GM23338 (cell line): Measurements from ENCODE around the gene FHAD1. TPM values are rescaled to one million over a fixed set of nuclear protein-coding genes. Genes with fewer than 3 reads are reported as not detected.

ENCODE experiments used
- ATAC-seq: fragments of 200-7000 bp; cut with Tn5 transposase; 3 replicates; pipeline ENCODE4 v1.9.1; 2020
- DNase-seq: peaks from one replicate; pipeline ENCODE4 v3.0.0-alpha.2; 2015; ENCODE audit warnings: low spot score
- H2AFZ ChIP-seq: fragments of 200-600 bp; sonication (generic); 2 replicates; pipeline ENCODE4 v1.8.0; 2016; ENCODE audit warnings: antibody characterized with exemption, mild to moderate bottlenecking, moderate library complexity
- H3F3A ChIP-seq: fragments of 200-600 bp; sonication (generic); replicated peaks from 2 replicates; pipeline ENCODE4 v1.8.0; 2017; ENCODE audit warnings: antibody characterized with exemption, mixed run types, low read depth
- H3K27ac ChIP-seq: fragments of 200-600 bp; sonication (generic); 2 replicates; pipeline ENCODE4 v1.6.1; 2016; ENCODE audit warnings: low read depth
- H3K27me3 ChIP-seq: fragments of 200-600 bp; sonication (generic); 2 replicates; pipeline ENCODE4 v1.8.0; 2016; ENCODE audit warnings: mild to moderate bottlenecking, mixed run types, moderate library complexity; ENCODE audit not compliant: insufficient read depth
- H3K36me3 ChIP-seq: fragments of 200-600 bp; sonication (generic); 2 replicates; pipeline ENCODE4 v1.8.0; 2016; ENCODE audit warnings: mild to moderate bottlenecking; ENCODE audit not compliant: insufficient read depth
- H3K4me1 ChIP-seq: fragments of 200-600 bp; sonication (generic); 2 replicates; pipeline ENCODE4 v1.8.0; 2016; ENCODE audit warnings: mild to moderate bottlenecking, moderate library complexity; ENCODE audit not compliant: insufficient read depth
- H3K4me2 ChIP-seq: fragments of 200-600 bp; sonication (generic); 2 replicates; pipeline ENCODE4 v1.7.1; 2017; ENCODE audit warnings: mixed run types
- H3K4me3 ChIP-seq: fragments of 200-600 bp; sonication (generic); 2 replicates; pipeline ENCODE4 v1.6.1; 2016; ENCODE audit warnings: mixed run types
- H3K79me2 ChIP-seq: fragments of 200-600 bp; sonication (generic); replicated peaks from 2 replicates; pipeline ENCODE4 v1.8.0; 2017; ENCODE audit warnings: mild to moderate bottlenecking; ENCODE audit not compliant: insufficient read depth
- H3K9me2 ChIP-seq: fragments of 200-600 bp; sonication (generic); 2 replicates; pipeline ENCODE4 v1.8.0; 2017; ENCODE audit not compliant: insufficient read depth
- H4K20me1 ChIP-seq: fragments of 200-600 bp; sonication (generic); replicated peaks from 2 replicates; pipeline ENCODE4 v1.8.0; 2017; ENCODE audit warnings: mild to moderate bottlenecking; ENCODE audit not compliant: insufficient read depth
- H3K27ac Mint-ChIP-seq: 2 replicates; pipeline ENCODE4 v1.8.0; 2020; ENCODE audit warnings: inconsistent platforms, mild to moderate bottlenecking, moderate library complexity, mixed read lengths
- H3K27me3 Mint-ChIP-seq: 3 replicates; pipeline ENCODE4 v1.8.0; 2022; ENCODE audit warnings: low read depth, mild to moderate bottlenecking, moderate library complexity, mixed read lengths, inconsistent platforms; ENCODE audit not compliant: insufficient read depth, poor library complexity
- H3K36me3 Mint-ChIP-seq: 3 replicates; pipeline ENCODE4 v1.8.0; 2021; ENCODE audit warnings: low read depth, mild to moderate bottlenecking, inconsistent platforms, moderate library complexity, mixed read lengths
- H3K4me1 Mint-ChIP-seq: 3 replicates; pipeline ENCODE4 v1.8.0; 2020; ENCODE audit warnings: mild to moderate bottlenecking, inconsistent platforms, mixed read lengths
- H3K4me3 Mint-ChIP-seq: 3 replicates; pipeline ENCODE4 v1.8.0; 2021; ENCODE audit warnings: moderate library complexity, mild to moderate bottlenecking, inconsistent platforms, mixed read lengths
- H3K9me3 Mint-ChIP-seq: 3 replicates; pipeline ENCODE4 v1.8.0; 2020; ENCODE audit warnings: moderate library complexity, mild to moderate bottlenecking, inconsistent platforms, mixed read lengths
- CREB1 ChIP-seq: fragments of 250-450 bp; sonication (Bioruptor Pico); IDR thresholded peaks from 2 replicates; pipeline ENCODE4 v1.5.0; 2020; ENCODE audit warnings: low read depth, mild to moderate bottlenecking, moderate library complexity
- EZH2 ChIP-seq: fragments of 200-600 bp; sonication (generic); IDR thresholded peaks from one replicate; pipeline ENCODE4 v1.8.0; 2017; ENCODE audit warnings: antibody characterized with exemption, mild to moderate bottlenecking, low read depth; ENCODE audit not compliant: unreplicated experiment
- EZH2phosphoT487 ChIP-seq: fragments of 200-600 bp; sonication (generic); IDR thresholded peaks from one replicate; pipeline ENCODE4 v1.8.1; 2018; ENCODE audit warnings: antibody characterized with exemption; ENCODE audit not compliant: unreplicated experiment
- JUNB ChIP-seq: IDR thresholded peaks from one replicate; pipeline ENCODE4 v1.6.1; 2016; ENCODE audit warnings: antibody characterized with exemption; ENCODE audit not compliant: unreplicated experiment
- POLR2AphosphoS5 ChIP-seq: IDR thresholded peaks from 2 replicates; pipeline ENCODE4 v1.6.1; 2016; ENCODE audit warnings: antibody characterized with exemption, low read depth
- REST ChIP-seq: IDR thresholded peaks from one replicate; pipeline ENCODE4 v1.6.1; 2018; ENCODE audit warnings: antibody characterized with exemption; ENCODE audit not compliant: unreplicated experiment
- ZNF114 ChIP-seq: fragments of 250-450 bp; sonication (Bioruptor Pico); IDR thresholded peaks from 2 replicates; pipeline ENCODE4 v1.5.0; 2020; ENCODE audit warnings: mild to moderate bottlenecking, moderate library complexity
- polyA plus RNA-seq: library from polyadenylated mRNA; unstranded; fragments of >200 nt; fragmentation: Nextera tagmentation; extraction: Ambion mirVana; gene quantifications from 2 replicates; pipeline ENCODE4 v1.2.1, GENCODE V29; 2016
- total RNA-seq: library from RNA; depleted of rRNA; stranded (reverse); fragments of >200 nt; shearing (Covaris generic); gene quantifications from 2 replicates; pipeline ENCODE4 v1.2.3, GENCODE V29; 2014

Gene FHAD1
- total and polyA plus RNA-seq, 2 experiments from 2014 or later = 1.8 to 3.3 TPM

DNA sequence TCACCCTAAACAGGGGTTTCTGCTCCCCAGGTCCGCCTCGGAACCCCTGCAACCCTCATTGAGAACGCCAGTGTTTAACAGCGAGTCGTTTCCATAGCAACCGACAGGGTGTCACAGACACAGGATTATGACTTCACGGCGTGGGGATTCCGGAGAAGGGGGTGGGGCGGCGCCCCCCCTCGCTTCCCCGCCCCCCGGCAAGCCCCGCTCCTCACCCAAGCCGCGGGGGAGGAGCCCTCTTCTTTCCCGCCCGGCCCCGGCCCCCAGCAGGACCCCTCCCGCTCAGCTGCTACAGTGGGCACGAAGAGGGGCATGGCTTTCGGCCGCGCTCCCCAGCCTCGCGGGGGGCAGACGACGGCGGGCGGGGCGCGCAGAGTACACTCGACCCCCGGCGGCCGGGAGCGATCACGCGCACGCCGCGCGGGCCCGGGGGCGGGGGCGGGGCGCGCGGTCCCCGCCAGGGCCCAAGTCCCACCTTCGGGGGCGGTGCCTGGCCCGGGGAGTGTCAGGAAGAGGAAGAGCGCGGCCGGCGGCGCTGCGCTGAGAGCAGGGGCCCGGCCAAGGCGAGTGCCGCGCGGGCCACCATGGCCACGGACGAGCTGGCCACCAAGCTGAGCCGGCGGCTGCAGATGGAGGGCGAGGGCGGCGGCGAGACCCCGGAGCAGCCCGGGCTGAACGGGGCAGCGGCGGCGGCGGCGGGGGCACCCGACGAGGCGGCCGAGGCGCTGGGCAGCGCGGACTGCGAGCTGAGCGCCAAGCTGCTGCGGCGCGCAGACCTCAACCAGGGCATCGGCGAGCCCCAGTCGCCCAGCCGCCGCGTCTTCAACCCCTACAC, 162.6 kb downstream of the FHAD1 start, which contains the start of gene EFHD2:
Gene EFHD2, plus strand, starts transcription at position 501 of the 835 bp plus-strand sequence. Its CDS starts 84 bp downstream, at position 585.
- Mint-ChIP-seq H3K4me3 (peak within 1 kb of the TSS; percentile 81), H3K4me1 (peaks cover 25% of the 10 kb centered on the region), H3K36me3 (no peaks in the 10 kb centered on the region), H3K27me3 (peaks cover 28% of the 10 kb centered on the region), H3K27ac (0 out of 2 replicates have a peak within 1 kb of the TSS, but pooled peaks have one; percentile 31), H3K9me3 (no peaks in the 10 kb centered on the region; the same call in 2 of the 3 replicates)
- H3K4me1 ChIP-seq = peaks cover 10% of the 10 kb centered on the region
- H3K4me2 ChIP-seq = peak within 1 kb of the TSS; percentile 91
- H2AFZ ChIP-seq = peak within 1 kb of the TSS; percentile 99
- H3K4me3 ChIP-seq = peak within 1 kb of the TSS; percentile 79
- no peaks in the 10 kb centered on the region for H3F3A ChIP-seq
- H3K27me3 ChIP-seq = peaks cover 24% of the 10 kb centered on the region
- H4K20me1 ChIP-seq = no peaks in the 10 kb centered on the region
- no peak within 1 kb of the TSS for H3K27ac ChIP-seq
- H3K79me2 ChIP-seq = no peaks in the 10 kb centered on the region
- TF ChIP-seq POLR2AphosphoS5 (peak; percentile 68), CREB1 (CRISPR knock-in tag) (peak; percentile 58), JUNB (no peak)
- no peaks in the 10 kb centered on the region for H3K9me2 ChIP-seq
- DNase-seq (peak; percentile 87), ATAC-seq (peak; percentile 84)
- no peaks in the 10 kb centered on the region for H3K36me3 ChIP-seq

GRCh38 chr1:15410223-15410883, 163.3 kb downstream of the FHAD1 start:
- peak overlapping the region; percentile 79 for H3K4me3 ChIP-seq
- Mint-ChIP-seq H3K27me3 (peaks cover 28% of the 10 kb centered on the region), H3K27ac (no peak overlapping the region), H3K36me3 (no peaks in the 10 kb centered on the region), H3K4me3 (peak overlapping the region; percentile 81), H3K9me3 (no peaks in the 10 kb centered on the region; the same call in 2 of the 3 replicates), H3K4me1 (peaks cover 25% of the 10 kb centered on the region)
- no peaks in the 10 kb centered on the region for H4K20me1 ChIP-seq
- H3K4me1 ChIP-seq = peaks cover 10% of the 10 kb centered on the region
- no peaks in the 10 kb centered on the region for H3F3A ChIP-seq
- peak; percentile 46 for TF ChIP-seq EZH2
- no peak for TF ChIP-seq ZNF114 (CRISPR knock-in tag)
- TF ChIP-seq REST = no peak
- TF ChIP-seq EZH2phosphoT487 = no peak
- no peaks in the 10 kb centered on the region for H3K79me2 ChIP-seq
- H2AFZ ChIP-seq = peak overlapping the region; percentile 85
- no peaks in the 10 kb centered on the region for H3K9me2 ChIP-seq
- no peak overlapping the region for H3K27ac ChIP-seq
- ATAC-seq (no peak; the same call in 1 of the 3 replicates), DNase-seq (no peak)
- no peaks in the 10 kb centered on the region for H3K36me3 ChIP-seq
- H3K27me3 ChIP-seq = peaks cover 24% of the 10 kb centered on the region
- peak overlapping the region; percentile 91 for H3K4me2 ChIP-seq
